ENCODE measurements around the gene PDLIM4. TPM values are rescaled to one million over a fixed set of nuclear protein-coding genes. Genes with fewer than 3 reads are reported as not detected.

The PDLIM4 gene
- total RNA-seq, 1 donor from 2014 or later = 2.0 TPM

DNA sequence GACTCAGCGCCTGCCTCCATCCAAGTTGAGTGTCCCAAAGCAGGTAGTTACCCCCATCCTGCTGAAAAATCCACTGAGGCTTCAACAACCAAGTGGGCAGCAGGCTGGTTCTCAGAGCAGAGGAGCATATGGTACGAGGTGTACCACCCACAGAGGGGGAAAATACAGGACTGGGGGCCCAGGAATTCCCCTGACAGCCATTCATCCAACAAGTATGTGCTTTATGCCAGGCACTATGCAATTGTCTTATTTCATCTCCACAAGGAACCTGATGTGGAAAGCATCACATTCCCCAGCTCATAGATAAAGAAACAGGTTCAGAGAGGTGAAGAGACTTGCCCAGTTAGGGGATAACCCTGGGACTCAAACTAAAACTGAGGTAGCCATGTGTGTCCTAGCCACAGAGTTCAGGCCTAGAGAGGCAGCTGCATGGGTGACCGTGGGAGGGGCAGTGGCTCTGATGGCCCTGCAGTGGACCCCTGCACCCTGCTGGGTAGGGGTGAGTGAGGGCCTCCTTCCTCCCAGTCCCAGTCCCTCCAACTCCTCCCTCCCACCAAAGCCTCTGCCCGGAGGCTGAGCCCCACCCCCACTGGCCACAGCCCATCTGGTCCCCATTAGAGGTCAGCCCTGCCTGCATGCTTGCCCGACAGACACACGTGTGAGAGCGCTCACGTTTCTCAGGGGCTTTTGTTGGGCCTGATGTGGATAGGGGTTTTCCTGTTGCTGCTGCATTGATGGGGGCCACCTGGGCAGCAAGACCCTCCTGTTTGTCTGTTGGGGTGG, 11.5 kb downstream of the PDLIM4 start:
- no peaks in the 10 kb centered on the region for H3K9me3 Mint-ChIP-seq
- no peak for DNase-seq (ENCODE audit: low spot score)
- intact Hi-C loops (cut with micrococcal nuclease) = no loop called here
- peaks cover 5% of the 10 kb centered on the region for H3K27me3 Mint-ChIP-seq (ENCODE audit: insufficient read depth)
- no peaks in the 10 kb centered on the region for H3K36me3 Mint-ChIP-seq (ENCODE audit: low read depth)
- H3K27ac Mint-ChIP-seq = no peak overlapping the region
- H3K4me1 Mint-ChIP-seq (ENCODE audit: low read depth) = peaks cover 17% of the 10 kb centered on the region
- H3K4me3 Mint-ChIP-seq = no peak overlapping the region

DNA sequence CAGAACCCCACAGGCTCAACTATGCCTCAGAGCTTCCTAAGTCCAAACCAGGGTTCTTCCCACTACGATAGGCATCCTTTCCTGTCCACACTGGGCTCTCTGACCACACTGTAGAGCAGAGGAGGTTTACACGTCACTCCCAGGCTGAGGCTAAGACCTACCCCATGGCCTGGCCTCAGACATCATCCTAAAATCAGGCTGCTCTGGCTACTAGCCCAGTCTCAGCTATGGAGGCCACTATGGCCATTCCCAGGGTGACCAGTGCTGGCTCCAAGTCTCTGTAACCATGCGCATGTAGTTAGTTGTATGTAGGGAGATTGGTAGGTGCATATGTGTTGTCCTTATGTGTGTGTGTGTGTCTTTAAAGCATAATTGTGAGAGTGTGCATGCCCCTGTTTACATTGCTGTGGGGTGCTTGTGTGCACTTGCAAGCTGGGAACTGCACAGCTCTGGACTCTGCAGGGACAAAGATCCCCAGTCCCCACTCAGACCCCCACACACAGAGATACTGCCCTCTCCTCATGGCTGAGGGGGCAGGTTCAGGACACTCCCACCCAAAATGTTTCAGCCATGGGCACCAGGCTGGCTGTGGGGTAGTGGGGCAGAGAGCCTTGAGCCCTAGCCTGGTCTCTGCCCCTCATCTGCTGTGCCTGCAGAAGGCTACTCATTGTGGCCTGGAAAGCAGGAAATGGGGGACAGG, 12.3 kb downstream of the PDLIM4 start:
- no peak for DNase-seq (ENCODE audit: low spot score)
- Mint-ChIP-seq H3K36me3 (ENCODE audit: low read depth) (no peaks in the 10 kb centered on the region), H3K4me1 (ENCODE audit: low read depth) (peaks cover 8% of the 10 kb centered on the region), H3K4me3 (no peak overlapping the region), H3K27ac (no peak overlapping the region), H3K9me3 (no peaks in the 10 kb centered on the region), H3K27me3 (ENCODE audit: insufficient read depth) (peaks cover 7% of the 10 kb centered on the region)
- intact Hi-C loops (cut with micrococcal nuclease) = no loop called here

- H3K9me3 Mint-ChIP-seq = no peaks in the 10 kb centered on the region
- peaks cover 5% of the 10 kb centered on the region for H3K4me1 Mint-ChIP-seq (ENCODE audit: low read depth)
- H3K27ac Mint-ChIP-seq = no peak overlapping the region
- H3K27me3 Mint-ChIP-seq (ENCODE audit: insufficient read depth) = peaks cover 10% of the 10 kb centered on the region
- DNase-seq (ENCODE audit: low spot score) = no peak
- no peak overlapping the region for H3K4me3 Mint-ChIP-seq
- intact Hi-C loops (cut with micrococcal nuclease) = no loop called here
- H3K36me3 Mint-ChIP-seq (ENCODE audit: low read depth) = no peaks in the 10 kb centered on the region
These were observed 12.8 kb downstream of the PDLIM4 start for GRCh38 chr5:132270335-132270665.

DNA sequence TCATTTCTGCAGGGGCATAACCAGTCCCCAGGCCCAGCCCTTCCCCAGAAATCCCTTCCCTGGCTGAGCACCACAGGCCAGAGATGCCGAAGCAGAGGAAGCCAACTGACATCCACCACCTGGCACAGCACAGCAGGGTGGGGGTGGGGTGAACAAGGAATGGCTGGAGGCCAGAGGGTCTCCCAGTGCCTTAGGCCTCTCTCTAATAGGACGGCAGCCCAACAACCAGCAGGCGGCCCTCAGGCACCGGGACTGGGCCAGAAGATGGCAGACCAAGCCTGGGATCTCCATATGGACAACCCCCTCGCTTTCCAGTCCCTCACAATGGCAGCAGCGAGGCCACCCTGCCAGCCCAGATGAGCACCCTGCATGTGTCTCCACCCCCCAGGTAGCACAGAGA, 13.2 kb downstream of the PDLIM4 start:
- Mint-ChIP-seq H3K36me3 (ENCODE audit: low read depth) (no peaks in the 10 kb centered on the region), H3K27ac (no peak overlapping the region), H3K4me1 (ENCODE audit: low read depth) (peaks cover 5% of the 10 kb centered on the region), H3K27me3 (ENCODE audit: insufficient read depth) (peaks cover 12% of the 10 kb centered on the region), H3K9me3 (no peaks in the 10 kb centered on the region), H3K4me3 (no peak overlapping the region)
- no peak for DNase-seq (ENCODE audit: low spot score)
- intact Hi-C loops (cut with micrococcal nuclease) = no loop called here

DNA sequence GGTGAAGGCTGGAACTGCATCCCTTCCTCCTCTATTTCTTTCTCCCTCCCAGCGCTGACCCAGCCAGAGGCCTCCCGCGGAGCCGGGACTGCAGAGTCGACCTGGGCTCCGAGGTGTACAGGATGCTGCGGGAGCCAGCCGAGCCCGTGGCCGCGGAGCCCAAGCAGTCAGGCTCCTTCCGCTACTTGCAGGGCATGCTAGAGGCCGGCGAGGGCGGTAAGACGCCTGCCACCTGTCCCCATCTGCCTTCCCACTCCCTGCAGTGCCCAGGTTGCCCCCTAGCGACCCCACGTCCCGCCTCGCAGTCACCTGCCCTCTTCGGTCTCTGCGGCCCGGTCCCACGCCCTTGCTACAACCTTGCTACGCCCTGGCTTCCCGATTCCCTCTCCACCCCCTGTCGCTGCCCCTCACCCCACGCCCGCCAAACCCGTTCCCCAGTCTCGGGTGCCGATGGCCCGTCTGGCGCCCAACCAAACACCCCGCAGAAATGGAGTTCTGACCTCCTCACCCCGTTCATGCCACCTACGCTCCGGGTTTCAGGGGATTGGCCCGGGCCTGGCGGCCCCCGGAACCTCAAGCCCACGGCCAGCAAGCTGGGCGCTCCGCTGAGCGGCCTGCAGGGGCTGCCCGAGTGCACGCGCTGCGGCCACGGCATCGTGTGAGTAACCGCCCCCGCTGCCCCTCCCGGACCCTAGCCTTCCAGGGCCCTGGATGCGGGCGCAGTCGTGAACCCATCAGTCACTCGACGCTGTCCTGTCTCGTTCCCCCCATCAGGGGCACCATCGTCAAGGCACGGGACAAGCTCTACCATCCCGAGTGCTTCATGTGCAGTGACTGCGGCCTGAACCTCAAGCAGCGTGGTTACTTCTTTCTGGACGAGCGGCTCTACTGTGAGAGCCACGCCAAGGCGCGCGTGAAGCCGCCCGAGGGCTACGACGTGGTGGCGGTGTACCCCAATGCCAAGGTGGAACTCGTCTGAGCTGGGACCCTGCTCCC, 14.1 kb downstream of the PDLIM4 start:
- intact Hi-C loops (cut with micrococcal nuclease) = loop anchor here (1.0 to 2.0 kb wide), 3 partner anchors 23 to 230 kb away; partner anchors contain the start of gene SLC22A4
- DNase-seq (ENCODE audit: low spot score) = no peak
- no peak overlapping the region for H3K4me3 Mint-ChIP-seq
- peaks cover 5% of the 10 kb centered on the region for H3K4me1 Mint-ChIP-seq (ENCODE audit: low read depth)
- peaks cover 12% of the 10 kb centered on the region for H3K27me3 Mint-ChIP-seq (ENCODE audit: insufficient read depth)
- no peak overlapping the region for H3K27ac Mint-ChIP-seq
- no peaks in the 10 kb centered on the region for H3K9me3 Mint-ChIP-seq
- H3K36me3 Mint-ChIP-seq (ENCODE audit: low read depth) = no peaks in the 10 kb centered on the region

DNA sequence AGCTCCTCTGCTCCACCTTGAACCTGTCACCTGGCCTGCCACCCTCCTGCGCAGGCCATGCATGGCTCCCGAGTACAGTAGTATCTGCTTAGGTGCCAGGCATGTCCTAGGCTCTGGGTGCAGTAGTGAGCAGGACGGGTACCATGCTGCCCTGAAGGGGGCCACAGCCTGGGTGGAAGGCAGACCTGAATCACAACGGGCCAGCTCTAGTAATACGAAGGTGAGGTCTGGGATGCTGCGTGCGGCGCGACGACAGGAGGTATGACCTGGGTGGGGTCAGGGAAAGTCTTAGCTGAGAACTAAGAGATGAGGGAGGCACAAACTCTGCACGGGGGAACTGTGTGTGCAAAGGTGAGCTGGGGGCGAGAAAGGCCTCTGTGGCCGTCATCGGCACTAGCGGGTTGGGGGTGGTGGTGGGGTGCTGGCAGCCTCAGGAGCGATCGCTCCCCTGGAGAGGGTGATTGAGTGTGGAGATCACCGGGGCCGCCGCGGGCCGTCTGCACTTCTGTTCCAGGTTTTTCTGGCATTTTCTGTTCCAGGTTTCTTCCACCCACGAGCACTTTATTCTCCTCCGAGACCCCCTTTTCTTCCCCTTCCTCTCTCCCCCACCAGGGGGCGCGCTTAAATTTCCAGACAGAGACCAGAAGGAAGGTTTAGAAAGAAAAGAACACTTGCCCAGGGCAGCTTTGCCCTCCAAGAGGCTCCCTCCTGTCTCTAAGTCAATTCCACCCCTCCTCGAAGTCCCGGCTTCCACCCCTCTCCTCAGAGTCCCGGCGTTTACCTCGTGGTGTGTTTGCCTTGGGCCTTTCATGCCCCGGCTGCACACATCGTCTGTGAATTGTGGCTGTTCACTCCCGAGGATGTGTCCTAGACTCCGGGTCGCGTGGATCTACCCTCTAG, 15.1 kb downstream of the PDLIM4 start:
- DNase-seq (ENCODE audit: low spot score) = peak; percentile 33
- peaks cover 12% of the 10 kb centered on the region for H3K27me3 Mint-ChIP-seq (ENCODE audit: insufficient read depth)
- no peaks in the 10 kb centered on the region for H3K9me3 Mint-ChIP-seq
- intact Hi-C loops (cut with micrococcal nuclease) = loop anchor here (1.0 to 2.0 kb wide), 3 partner anchors 22 to 229 kb away; partner anchors contain the start of gene SLC22A4
- no peaks in the 10 kb centered on the region for H3K36me3 Mint-ChIP-seq (ENCODE audit: low read depth)
- H3K4me3 Mint-ChIP-seq = no peak overlapping the region
- H3K4me1 Mint-ChIP-seq (ENCODE audit: low read depth) = peaks cover 5% of the 10 kb centered on the region
- no peak overlapping the region for H3K27ac Mint-ChIP-seq

DNA sequence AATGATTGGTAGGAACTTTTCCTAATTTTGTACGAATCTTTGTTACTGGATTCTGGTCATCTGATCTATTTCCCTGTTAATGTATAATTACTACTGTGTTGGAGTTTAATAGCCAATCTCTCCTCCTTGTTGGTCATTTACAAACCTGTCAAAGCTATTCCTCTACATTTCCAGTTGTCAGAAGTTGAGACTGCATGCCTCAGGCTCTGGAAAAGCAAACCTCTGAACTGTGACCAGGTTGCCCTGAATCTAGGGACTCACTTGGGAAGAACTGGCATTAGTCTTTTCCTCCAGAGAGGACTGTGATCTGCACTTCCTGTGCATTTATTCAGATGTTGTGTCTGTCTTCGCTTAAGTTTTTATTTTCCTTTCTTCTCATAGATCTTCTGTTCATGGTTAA, 16.1 kb downstream of the PDLIM4 start:
- DNase-seq (ENCODE audit: low spot score) = no peak
- Mint-ChIP-seq H3K4me3 (no peak overlapping the region), H3K27me3 (ENCODE audit: insufficient read depth) (peaks cover 12% of the 10 kb centered on the region), H3K4me1 (ENCODE audit: low read depth) (peaks cover 3% of the 10 kb centered on the region), H3K27ac (no peak overlapping the region), H3K9me3 (no peaks in the 10 kb centered on the region), H3K36me3 (ENCODE audit: low read depth) (no peaks in the 10 kb centered on the region)
- intact Hi-C loops (cut with micrococcal nuclease) = loop anchor here (2.0 kb wide), 2 partner anchors 21 to 209 kb away; partner anchors contain the start of gene SLC22A4

GRCh38 chr5:132274050-132274792, 16.7 kb downstream of the PDLIM4 start:
- no peaks in the 10 kb centered on the region for H3K4me1 Mint-ChIP-seq (ENCODE audit: low read depth)
- no peak for DNase-seq (ENCODE audit: low spot score)
- intact Hi-C loops (cut with micrococcal nuclease) = no loop called here
- no peaks in the 10 kb centered on the region for H3K9me3 Mint-ChIP-seq
- H3K4me3 Mint-ChIP-seq = no peak overlapping the region
- H3K36me3 Mint-ChIP-seq (ENCODE audit: low read depth) = no peaks in the 10 kb centered on the region
- no peak overlapping the region for H3K27ac Mint-ChIP-seq
- H3K27me3 Mint-ChIP-seq (ENCODE audit: insufficient read depth) = peaks cover 12% of the 10 kb centered on the region

- Mint-ChIP-seq H3K9me3 (no peaks in the 10 kb centered on the region), H3K4me1 (ENCODE audit: low read depth) (no peaks in the 10 kb centered on the region), H3K36me3 (ENCODE audit: low read depth) (no peaks in the 10 kb centered on the region), H3K27ac (no peak overlapping the region), H3K27me3 (ENCODE audit: insufficient read depth) (peaks cover 17% of the 10 kb centered on the region), H3K4me3 (no peak overlapping the region)
- intact Hi-C loops (cut with micrococcal nuclease) = no loop called here
- no peak for DNase-seq (ENCODE audit: low spot score)
These were observed 18.1 kb downstream of the PDLIM4 start for GRCh38 chr5:132275367-132276220.

DNA sequence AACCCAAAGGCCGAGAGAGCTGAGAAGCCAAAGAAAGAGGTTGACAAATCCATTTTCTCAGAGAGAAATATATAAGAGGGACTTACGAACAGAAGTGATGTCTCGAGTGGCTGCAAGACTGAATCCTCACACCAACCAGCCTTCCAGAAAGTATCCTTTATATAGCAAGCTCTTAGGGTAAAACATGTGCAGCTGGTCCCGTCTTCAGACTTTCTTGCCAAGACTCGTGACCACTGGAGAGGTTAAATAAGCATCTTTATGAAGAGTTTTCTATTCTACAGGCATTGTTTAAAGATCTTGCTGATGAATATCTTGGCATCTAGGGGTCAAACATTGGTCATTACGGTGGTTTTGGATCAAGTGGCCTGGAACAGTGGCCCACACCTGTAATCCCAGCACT, 19.8 kb downstream of the PDLIM4 start:
- Mint-ChIP-seq H3K36me3 (ENCODE audit: low read depth) (no peaks in the 10 kb centered on the region), H3K9me3 (no peaks in the 10 kb centered on the region), H3K4me1 (ENCODE audit: low read depth) (no peaks in the 10 kb centered on the region), H3K4me3 (no peak overlapping the region), H3K27me3 (ENCODE audit: insufficient read depth) (peaks cover 21% of the 10 kb centered on the region), H3K27ac (no peak overlapping the region)
- no peak for DNase-seq (ENCODE audit: low spot score)
- intact Hi-C loops (cut with micrococcal nuclease) = no loop called here

All from activated T-helper 1 cell treated with anti-CD3 and anti-CD28 coated beads, Interleukin-12 subunit alpha, Interleukin-12 subunit beta, Interleukin-2, Interleukin-4 antibody, amounts not matched to agents 30 ng/mL and 10 ng/mL and 1 ng/mL, durations not matched to agents 14 hours and 24 hours and 36 hours (primary cell).